ENCODE results near the gene USP11.

USP11 gene

DNA sequence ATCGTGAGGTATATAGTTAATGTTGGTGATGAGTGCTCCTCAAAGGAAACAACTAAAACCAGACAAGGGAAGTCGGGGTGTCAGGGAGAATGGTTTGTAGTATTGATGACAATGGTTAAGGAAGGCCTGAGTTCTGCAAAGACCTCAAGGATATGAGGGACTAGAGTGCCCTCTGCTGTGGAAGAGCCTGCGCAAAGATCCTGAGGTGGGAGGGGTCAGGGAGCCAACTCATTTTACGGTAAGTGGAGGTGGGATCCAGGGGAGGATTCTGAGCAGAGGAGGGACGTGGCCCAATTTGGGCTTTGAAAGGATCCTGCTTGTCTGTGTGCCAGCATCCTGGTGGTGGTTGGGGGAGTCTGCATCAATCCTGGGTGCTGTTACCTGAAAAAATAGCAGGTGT is 27.8 kb upstream of the USP11 start:
- DNase-seq = no peak
- ATAC-seq = no peak

DNA sequence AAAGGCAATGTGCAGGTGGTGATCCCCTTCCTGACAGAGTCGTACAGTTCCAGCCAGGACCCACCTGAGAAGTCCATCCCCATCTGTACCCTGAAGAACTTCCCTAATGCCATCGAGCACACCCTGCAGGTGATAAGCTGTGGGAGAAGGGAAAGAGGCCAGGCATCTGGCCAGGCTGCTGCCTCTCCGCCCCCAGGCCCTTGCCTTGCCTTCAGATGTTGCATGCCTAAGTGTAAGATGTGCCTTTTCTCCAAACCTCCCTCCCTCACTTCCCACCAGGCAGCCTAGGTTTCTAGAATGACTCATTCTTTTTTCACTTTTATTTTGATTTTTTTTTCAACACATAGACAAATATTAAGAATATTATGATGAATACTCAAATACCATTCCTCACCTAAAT is 26.5 kb upstream of the USP11 start:
- ATAC-seq (no peak), DNase-seq (no peak)

DNA sequence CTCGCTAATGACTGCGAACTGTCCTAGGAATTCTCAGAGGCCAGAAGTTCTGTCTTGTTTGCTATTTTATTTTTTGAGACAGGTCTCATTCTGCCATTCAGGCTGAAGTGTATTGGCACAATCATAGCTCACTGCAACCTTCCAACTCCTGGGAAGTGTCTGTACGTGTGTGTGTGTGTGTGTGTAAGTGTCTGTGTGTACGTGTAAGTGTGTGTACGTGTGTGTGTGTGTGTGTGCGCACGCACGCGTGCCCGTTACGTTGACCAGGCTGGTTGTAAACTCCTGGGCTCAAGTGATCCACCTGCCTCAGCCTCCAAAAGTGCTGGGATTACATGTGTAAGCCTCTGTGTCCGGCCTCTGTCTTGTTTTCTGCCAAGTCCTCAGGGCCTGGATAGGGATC is 24.7 kb upstream of the USP11 start:
- ATAC-seq (no peak), DNase-seq (no peak)

GRCh38 chrX:47209508-47210238 is 23.1 kb upstream of the USP11 start:
- DNase-seq = no peak

DNA sequence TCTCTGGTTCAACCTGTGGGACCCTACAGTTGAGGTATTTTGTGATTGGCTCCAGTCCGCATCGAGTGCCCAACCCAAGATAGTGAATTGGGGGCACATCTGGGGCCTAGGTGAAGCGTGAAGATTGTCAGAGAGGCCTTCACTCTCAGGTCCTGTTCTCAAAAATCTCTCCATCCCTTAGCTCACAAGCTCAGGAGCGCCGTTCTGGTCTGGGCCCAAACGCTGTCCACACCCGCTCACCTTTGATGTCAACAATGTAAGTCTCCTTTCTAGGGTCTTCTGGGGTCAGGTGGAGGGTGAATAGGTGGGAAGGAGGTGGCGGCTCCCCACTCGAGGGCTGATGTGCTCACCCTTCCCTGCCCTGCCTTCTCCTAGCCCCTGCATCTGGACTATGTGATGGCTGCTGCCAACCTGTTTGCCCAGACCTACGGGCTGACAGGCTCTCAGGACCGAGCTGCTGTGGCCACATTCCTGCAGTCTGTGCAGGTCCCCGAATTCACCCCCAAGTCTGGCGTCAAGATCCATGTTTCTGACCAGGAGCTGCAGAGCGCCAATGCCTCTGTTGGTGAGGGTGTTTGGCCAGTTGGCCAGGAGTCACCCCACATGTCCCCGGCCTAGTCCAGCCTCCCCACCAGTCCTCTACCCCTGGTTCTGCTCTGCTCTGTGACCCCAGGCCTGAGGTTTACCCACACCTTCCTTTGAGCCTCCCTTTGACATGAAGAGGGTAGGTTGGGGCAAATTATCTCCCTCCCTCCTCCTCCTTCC is 22.0 kb upstream of the USP11 start:
- ATAC-seq = no peak
- DNase-seq = no peak

More at GRCh38 chrX:47209508-47210238, 23.1 kb upstream of the USP11 start:
- no peak for ATAC-seq

GRCh38 chrX:47212381-47213293 is 20.2 kb upstream of the USP11 start:
- DNase-seq = no peak
- ATAC-seq = no peak

- DNase-seq (no peak), ATAC-seq (no peak)
Observed at GRCh38 chrX:47214435-47215077, 18.3 kb upstream of the USP11 start.

DNA sequence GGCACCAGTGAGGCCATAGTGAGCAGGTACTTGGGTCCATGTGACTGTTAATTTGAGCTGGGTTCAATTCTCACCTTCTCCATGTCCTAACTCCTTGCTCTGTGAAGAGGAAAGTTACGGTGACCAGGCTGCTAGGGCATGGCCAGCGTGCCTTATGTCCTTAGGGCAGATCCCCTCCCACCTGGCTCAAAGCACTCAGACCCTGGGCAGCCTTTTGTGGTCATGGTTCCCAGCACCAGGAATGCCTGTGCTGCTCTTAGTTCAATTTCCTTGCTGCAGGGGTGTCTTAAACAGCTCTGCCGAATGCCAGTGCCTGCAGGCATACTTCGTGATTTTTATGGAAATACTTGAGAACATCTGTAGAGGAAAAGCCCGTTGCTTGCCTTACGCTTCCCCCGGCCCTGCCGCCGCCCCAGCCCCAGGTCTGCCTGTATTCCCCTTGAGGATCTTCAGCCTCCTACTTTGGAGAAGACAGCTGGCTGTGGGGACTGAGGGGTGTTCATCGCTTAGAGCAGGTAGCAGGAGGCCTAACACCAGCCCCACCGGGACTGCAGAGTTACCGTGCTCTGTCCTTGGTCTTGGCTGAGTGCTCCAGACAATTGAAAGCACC is 17.4 kb upstream of the USP11 start:
- DNase-seq (no peak), ATAC-seq (no peak)

DNA sequence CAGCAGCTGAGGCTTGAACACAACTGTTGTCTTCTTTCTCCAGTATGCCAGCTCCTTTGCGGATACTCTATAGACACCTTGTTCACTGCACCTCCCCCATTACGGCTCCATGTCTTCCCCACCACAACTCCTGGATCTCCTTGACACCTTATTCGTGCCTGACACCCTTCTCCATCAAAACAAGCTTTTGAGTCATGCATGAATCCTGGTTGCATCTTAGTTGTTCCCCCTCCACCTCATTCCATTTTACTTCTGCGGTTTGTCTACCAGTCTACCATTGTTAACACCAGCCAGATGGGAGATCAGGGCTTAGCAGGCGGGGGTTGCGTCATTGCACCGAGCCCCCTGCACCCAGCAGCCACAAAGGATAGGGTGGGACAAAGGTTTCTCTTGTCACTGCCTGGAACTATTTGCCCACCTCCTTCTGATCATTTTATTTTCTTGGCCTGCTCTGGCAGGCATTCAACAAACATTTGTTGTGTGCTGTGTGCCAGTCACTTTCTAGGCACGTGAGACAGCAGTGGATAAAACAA is 16.4 kb upstream of the USP11 start:
- DNase-seq (no peak), ATAC-seq (no peak)

- DNase-seq (peak; percentile 17), ATAC-seq (peak; percentile 32)
Observed at GRCh38 chrX:47217121-47217851, 15.5 kb upstream of the USP11 start.

- peak; percentile 91 for DNase-seq
- peak; percentile 88 for ATAC-seq
Observed at GRCh38 chrX:47217852-47218279, 14.9 kb upstream of the USP11 start.

GRCh38 chrX:47218280-47218919 is 14.4 kb upstream of the USP11 start, which contains the start of gene CDK16:
CDK16 (plus strand) TSS chrX:47218681; CDS start chrX:47223558, 4,877 bp downstream.
- peak; percentile 28 for ATAC-seq
- peak; percentile 72 for DNase-seq

DNA sequence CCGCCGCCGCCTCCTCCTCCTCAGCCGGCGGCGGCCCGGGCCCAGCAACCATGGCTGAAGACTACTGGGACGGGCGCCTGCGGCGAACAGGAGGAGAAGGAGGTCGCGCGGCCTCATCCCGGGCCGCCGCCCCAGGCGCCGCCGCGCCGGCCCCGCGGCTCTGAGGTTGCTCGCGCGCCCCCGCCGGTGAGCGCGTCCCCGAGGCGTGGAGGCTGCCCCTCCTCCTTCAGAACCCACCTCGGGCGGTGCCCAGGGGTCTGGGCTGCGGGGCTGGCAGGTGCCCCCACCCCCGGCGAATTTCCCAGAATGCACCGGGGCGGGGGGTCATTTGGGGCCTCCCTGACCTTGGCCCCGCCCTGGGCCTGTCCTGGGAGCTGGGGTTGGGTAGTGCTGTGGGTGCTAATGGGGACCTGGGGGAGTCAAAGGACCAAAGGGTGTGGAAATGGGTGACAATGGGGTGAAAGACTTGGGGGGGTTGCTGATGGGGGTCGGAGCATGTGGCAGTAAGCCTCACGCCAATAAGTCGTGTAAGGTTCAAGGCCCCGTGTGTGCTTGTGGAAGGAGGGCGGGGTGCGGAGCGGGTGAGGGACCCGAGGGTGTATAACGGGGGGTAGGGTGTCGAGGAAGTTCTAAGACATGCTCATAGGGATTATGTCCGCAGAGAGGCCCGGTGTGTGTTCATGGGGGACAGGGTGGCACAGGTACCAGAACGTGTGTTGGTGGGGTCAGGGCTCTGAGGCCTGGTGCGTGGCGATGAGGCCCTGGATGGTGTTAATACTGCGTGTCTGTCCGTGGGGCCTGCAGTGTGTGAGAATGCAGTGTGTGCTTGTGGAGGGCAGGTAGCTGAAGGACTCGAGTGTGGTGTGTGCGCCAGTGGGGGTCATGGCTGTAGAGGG is 13.6 kb upstream of the USP11 start:
- DNase-seq (peak; percentile 68), ATAC-seq (no peak)

DNA sequence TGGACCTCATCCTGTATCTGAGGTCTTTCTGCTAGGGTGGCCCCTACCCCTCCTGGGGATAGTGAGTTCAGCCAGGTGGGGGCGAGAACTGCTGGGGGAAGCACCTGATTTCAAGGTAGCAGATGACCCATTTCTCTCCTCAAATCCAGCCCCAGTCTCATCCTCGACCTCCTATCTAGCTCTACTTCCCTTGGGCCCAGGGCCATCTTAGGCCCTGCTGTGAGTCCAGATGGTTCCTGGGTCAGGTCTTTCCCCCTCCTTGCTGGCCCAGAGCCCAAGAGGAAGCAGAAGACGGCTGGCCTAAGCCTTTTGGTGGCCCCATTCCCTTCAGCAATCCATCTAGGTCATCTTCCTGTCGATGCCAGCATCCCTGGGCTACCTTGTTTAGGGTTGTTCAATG is 11.1 kb upstream of the USP11 start:
- ATAC-seq (no peak), DNase-seq (no peak)

DNA sequence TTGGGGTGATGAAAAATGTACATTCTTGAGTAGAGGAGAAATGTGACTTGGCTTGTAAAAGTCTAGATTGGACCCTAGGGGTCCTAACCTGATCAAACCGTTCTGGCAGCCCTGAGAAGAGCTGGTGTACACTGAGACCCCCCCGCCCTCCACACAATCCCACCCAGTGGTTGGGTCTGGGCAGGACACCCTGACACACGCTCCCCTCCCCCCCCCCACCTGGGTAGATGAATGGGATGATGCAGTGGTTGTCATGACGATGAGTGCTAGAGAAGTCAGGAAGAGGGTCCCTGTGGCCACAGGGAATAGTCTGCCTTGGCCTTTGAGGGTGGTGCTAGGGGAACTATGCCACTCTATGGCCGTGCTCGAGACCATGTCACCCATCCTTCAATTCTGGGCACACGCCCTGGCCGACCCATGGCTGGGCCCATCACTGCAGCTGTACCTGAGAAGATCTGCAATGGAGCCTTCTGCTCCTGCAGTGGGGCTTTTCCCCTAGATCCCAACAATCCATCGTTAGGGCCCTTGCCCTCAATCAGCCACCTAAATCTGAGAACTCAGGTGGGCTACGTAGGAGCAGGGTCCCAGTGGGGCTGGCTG is 10.0 kb upstream of the USP11 start:
- no peak for ATAC-seq
- DNase-seq = no peak

- no peak for DNase-seq
- no peak for ATAC-seq
Observed at GRCh38 chrX:47223476-47224250, 9.1 kb upstream of the USP11 start.

DNA sequence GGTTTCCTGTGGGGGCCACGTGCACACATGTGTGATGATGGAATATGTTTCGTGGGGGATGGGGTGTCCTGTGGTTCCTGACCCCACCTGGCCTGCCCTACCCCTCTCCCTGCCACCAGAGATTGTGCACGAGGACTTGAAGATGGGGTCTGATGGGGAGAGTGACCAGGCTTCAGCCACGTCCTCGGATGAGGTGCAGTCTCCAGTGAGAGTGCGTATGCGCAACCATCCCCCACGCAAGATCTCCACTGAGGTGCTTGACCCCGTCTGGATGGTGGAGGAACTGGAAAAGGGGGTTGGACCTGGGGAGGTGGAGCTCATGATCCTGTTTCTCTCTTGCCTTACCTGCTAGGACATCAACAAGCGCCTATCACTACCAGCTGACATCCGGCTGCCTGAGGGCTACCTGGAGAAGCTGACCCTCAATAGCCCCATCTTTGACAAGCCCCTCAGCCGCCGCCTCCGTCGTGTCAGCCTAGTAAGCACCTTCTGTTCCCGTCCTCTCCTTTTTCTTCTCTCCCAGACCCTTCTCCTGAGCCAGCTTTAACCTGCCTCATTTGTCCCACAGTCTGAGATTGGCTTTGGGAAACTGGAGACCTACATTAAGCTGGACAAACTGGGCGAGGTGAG is 8.4 kb upstream of the USP11 start:
- DNase-seq (no peak), ATAC-seq (no peak)
